ENCODE results near the gene SEMA6A. TPM values are rescaled to one million over a fixed set of nuclear protein-coding genes. Genes with fewer than 3 reads are reported as not detected.

The SEMA6A gene
- total RNA-seq, 1 experiment from 2014 or later = 18.3 TPM

GRCh38 chr5:116462500-116462899 lies 112.1 kb downstream of the SEMA6A start:
- Histone ChIP-seq H3K4me1 (no peaks in the 10 kb centered on the region), H3K27me3 (replicated peaks; ENCODE audit: control insufficient read depth, insufficient read depth, low read length) (no peaks in the 10 kb centered on the region), H3K4me3 (ENCODE audit: low read depth, low read length) (no peak overlapping the region), H3K36me3 (ENCODE audit: control insufficient read depth, insufficient read depth, low read length) (no peaks in the 10 kb centered on the region), H3K9me3 (no peaks in the 10 kb centered on the region)
- peaks cover 12% of the 10 kb centered on the region for H3K36me3 Mint-ChIP-seq (ENCODE audit: insufficient read depth, unreplicated experiment)
- H3K9me3 Mint-ChIP-seq (ENCODE audit: unreplicated experiment) = no peaks in the 10 kb centered on the region
- ChIA-PET POLR2A (no interaction called here), CTCF (no interaction called here)
- H3K4me3 Mint-ChIP-seq (ENCODE audit: unreplicated experiment) = no peak overlapping the region
- intact Hi-C loops (cut with micrococcal nuclease; ENCODE audit: unreplicated experiment) = no loop called here
- H3K4me1 Mint-ChIP-seq (ENCODE audit: low read depth, unreplicated experiment) = no peaks in the 10 kb centered on the region
- no peaks in the 10 kb centered on the region for H3K27me3 Mint-ChIP-seq (ENCODE audit: insufficient read depth, unreplicated experiment)
- no peak for TF ChIP-seq CTCF (IDR thresholded peaks at IDR 0.05; ENCODE audit: insufficient read depth in 1 of 2, low read depth in 1 of 2, low read length in 1 of 2, severe bottlenecking in 1 of 2, unreplicated experiment in 1 of 2)
- no TSS peak for BruUV-seq (replicated peaks)
- H3K27ac Mint-ChIP-seq (ENCODE audit: unreplicated experiment) = no peak overlapping the region
- no peak for DNase-seq

- no peaks in the 10 kb centered on the region for H3K9me3 Mint-ChIP-seq (ENCODE audit: unreplicated experiment)
- TF ChIP-seq CTCF (IDR thresholded peaks at IDR 0.05; ENCODE audit: insufficient read depth in 1 of 2, low read depth in 1 of 2, low read length in 1 of 2, severe bottlenecking in 1 of 2, unreplicated experiment in 1 of 2) = no peak
- H3K4me1 Mint-ChIP-seq (ENCODE audit: low read depth, unreplicated experiment) = no peaks in the 10 kb centered on the region
- Histone ChIP-seq H3K27me3 (replicated peaks; ENCODE audit: control insufficient read depth, insufficient read depth, low read length) (no peaks in the 10 kb centered on the region), H3K4me1 (no peaks in the 10 kb centered on the region), H3K4me3 (ENCODE audit: low read depth, low read length) (no peak overlapping the region), H3K9me3 (no peaks in the 10 kb centered on the region), H3K36me3 (ENCODE audit: control insufficient read depth, insufficient read depth, low read length) (no peaks in the 10 kb centered on the region)
- H3K4me3 Mint-ChIP-seq (ENCODE audit: unreplicated experiment) = no peak overlapping the region
- no peaks in the 10 kb centered on the region for H3K27me3 Mint-ChIP-seq (ENCODE audit: insufficient read depth, unreplicated experiment)
- ChIA-PET POLR2A (no interaction called here), CTCF (no interaction called here)
- H3K27ac Mint-ChIP-seq (ENCODE audit: unreplicated experiment) = no peak overlapping the region
- intact Hi-C loops (cut with micrococcal nuclease; ENCODE audit: unreplicated experiment) = no loop called here
- no peak for DNase-seq
- H3K36me3 Mint-ChIP-seq (ENCODE audit: insufficient read depth, unreplicated experiment) = peaks cover 2% of the 10 kb centered on the region
- no TSS peak for BruUV-seq (replicated peaks)
These were observed 115.3 kb downstream of the SEMA6A start for GRCh38 chr5:116459301-116459700.

- H3K4me1 ChIP-seq = no peaks in the 10 kb centered on the region
- Mint-ChIP-seq H3K27me3 (ENCODE audit: insufficient read depth, unreplicated experiment) (no peaks in the 10 kb centered on the region), H3K4me1 (ENCODE audit: low read depth, unreplicated experiment) (no peaks in the 10 kb centered on the region), H3K27ac (ENCODE audit: unreplicated experiment) (no peak overlapping the region), H3K9me3 (ENCODE audit: unreplicated experiment) (no peaks in the 10 kb centered on the region), H3K36me3 (ENCODE audit: insufficient read depth, unreplicated experiment) (no peaks in the 10 kb centered on the region), H3K4me3 (ENCODE audit: unreplicated experiment) (no peak overlapping the region)
- no TSS peak for BruUV-seq (replicated peaks)
- ChIA-PET CTCF (no interaction called here), POLR2A (no interaction called here)
- no peaks in the 10 kb centered on the region; the same call in 1 of the 2 replicates for H3K36me3 ChIP-seq (ENCODE audit: control insufficient read depth, insufficient read depth, low read length)
- intact Hi-C loops (cut with micrococcal nuclease; ENCODE audit: unreplicated experiment) = no loop called here
- H3K9me3 ChIP-seq = no peaks in the 10 kb centered on the region
- H3K27me3 ChIP-seq (replicated peaks; ENCODE audit: control insufficient read depth, insufficient read depth, low read length) = no peaks in the 10 kb centered on the region
- no peak overlapping the region for H3K4me3 ChIP-seq (ENCODE audit: low read depth, low read length)
- no peak for TF ChIP-seq CTCF (IDR thresholded peaks at IDR 0.05; ENCODE audit: insufficient read depth in 1 of 2, low read depth in 1 of 2, low read length in 1 of 2, severe bottlenecking in 1 of 2, unreplicated experiment in 1 of 2)
- no peak for DNase-seq
These were observed 117.6 kb downstream of the SEMA6A start for GRCh38 chr5:116457062-116457461.
